HG03469 (cell line): ENCODE measurements around the gene CRISPLD2.
"Not testable (repeated sequence)": the region's sequence is repeated elsewhere in the genome, so short reads cannot be mapped to it uniquely, and the experiment has no call there.

ENCODE experiments used
- ATAC-seq: cut with Tn5 transposase; IDR thresholded peaks from one replicate; pipeline ENCODE4 v1.9.1; 2021; ENCODE audit warnings: mild to moderate bottlenecking, moderate library complexity, moderate number of reproducible peaks; ENCODE audit not compliant: unreplicated experiment

CRISPLD2 gene

DNA sequence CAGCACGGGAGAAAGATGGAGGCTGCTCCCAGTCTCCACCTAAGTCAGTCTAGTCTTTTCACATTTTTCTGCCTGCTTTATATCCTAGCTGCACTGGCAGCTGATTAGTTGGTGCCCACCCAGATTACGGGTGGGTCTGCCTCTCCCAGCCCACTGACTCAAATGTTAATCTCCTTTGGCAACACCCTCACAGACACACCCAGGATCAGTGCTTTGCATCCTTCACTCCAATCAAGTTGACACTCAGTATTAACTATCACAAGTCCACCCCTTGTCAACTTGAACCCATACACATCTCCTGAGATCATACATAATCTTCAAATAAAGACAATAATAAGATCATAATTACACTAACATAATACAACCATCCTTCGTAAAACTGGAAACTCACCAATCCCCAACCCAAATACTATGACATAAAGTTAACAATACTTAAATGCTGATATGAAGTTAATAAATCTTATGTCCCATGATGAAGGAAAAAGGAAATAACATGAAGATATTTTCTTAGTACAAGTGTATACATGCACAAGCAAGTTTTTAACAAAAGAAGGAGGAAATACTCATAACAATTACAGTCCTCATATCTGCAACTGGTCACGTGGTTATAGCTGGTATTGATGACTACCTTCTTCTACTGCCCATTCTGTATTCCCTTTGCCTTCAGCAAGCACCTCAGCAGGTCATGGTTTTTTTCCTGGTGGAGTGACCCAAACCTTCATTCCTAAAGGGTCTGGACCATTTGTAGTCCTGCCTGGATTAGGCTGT, 35.8 kb downstream of the CRISPLD2 start:
- ATAC-seq, result not testable (repeated sequence)

DNA sequence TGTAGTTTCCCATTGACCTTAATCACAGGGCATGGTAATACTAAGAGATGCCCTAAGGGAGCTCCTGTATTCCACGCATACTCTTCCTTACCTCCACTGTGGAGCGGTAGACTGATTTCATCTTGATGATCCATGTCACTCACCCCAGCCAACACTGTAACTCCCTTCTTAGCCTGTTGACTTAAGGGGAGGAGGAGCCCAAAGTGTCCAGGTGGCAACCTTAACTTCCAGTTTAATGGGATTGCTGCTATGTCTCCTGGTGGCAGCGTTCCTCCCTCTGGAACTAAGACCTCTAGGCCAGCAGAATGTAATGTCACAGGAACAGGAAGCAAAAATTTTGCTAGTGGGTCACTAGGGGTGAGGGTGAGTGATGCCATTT, 36.4 kb downstream of the CRISPLD2 start:
- ATAC-seq, result not testable (repeated sequence)

DNA sequence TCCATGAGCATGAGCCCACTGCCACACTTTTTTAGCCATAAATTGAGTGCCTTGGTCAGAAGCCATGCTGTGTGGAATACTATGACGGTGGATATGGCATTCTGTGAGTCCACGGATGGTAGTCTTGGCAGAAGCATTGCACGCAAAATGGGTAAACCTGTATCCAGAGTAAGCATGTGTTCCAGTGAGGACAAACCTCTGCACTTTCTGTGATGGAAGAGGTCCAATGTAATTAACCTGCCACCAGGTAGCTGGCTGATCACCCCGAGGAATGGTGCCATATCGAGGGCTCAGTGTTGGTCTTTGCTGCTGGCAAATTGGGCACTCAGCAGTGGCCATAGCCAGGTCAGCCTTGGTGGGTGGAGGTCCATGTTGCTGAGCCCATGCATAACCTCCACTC, 37.0 kb downstream of the CRISPLD2 start:
- ATAC-seq, result not testable (repeated sequence)

DNA sequence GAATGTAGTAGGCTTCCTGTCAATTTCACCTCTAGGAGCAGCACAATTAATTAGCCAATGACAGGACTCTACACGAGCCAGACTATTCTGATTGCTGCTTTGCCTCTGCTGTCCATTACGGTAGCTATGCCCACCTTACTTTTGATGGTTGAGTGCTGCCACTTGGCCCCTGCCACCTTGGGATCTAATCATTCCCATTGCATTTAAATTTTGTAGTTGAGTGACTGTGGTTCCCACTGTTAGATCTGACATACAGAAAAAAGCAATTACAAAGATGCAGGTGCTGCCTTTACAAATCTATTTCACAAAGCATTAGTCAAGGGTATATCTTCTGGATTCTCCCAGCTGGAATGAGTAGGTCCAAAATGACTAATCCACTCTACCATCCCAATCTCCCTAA, 39.9 kb downstream of the CRISPLD2 start:
- ATAC-seq, result no peak

DNA sequence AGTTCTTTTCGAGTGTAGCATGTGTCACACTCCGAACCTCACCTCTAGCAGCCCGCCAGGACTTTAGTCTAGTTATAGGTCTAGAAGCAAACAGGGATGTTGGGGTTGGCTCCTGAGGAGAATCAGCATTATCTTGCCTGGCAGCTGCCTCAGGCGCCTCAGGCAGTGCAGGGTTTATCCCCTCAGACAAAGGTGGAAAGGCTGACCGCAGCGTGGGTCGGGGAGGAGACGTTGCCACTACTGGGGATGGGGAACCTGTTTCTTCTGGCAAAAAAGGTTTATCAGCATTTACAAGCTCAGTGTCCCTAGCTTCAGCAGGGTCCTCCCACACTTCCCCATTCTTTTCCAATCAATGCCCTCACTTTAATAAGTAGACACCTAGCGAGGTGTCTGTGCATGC, 40.6 kb downstream of the CRISPLD2 start:
- ATAC-seq, result no peak

DNA sequence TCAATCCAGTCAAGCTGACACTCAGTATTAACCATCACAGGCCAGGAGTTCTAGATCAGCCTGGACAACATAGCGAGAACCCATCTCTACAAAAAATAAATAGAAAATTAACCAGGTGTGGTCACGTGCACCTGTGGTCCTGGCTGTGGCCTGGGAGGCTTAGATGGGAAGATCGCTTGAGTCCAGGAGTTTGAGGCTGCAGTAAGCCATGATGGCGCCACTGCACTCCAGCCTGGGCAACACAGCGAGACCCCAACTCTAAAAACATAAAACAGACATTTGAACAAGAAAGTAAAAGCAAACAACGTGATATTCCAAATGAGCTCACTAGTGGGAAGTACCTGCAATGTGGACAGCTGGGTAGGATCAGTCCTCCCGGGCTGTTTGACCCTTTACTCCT, 41.9 kb downstream of the CRISPLD2 start:
- no peak for ATAC-seq

DNA sequence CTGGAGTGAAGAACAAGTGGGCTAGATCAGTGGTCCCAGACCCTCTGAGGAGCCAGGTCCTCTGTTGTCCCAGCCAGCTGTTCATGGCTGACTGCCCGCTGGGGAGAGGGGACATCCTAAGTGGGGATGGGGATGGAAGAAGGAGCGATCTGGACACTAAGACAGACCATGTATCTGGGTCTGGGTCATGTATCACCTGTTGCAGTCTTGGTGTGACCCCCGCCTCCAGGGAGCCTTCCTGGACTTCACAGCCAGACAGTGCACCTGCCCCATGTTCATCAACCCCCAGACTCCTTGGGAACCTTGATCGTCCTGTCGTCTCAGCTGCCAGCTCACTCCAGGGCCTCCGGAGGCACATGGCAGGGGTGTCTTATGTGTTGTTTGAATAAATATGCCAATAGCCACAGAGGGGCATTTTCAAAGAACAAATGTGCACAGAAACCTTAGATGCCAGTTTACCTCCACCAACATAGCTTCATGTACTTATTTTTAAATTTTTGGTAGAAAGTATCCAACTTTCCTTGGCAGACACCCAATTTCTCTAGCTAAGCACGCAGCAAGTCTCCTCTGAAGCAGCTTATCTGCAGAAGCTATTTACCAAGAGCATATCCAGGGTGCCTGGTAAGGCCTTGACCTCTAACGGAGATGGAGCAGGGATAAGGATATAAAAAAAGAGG, 43.2 kb downstream of the CRISPLD2 start:
- ATAC-seq, result no peak

DNA sequence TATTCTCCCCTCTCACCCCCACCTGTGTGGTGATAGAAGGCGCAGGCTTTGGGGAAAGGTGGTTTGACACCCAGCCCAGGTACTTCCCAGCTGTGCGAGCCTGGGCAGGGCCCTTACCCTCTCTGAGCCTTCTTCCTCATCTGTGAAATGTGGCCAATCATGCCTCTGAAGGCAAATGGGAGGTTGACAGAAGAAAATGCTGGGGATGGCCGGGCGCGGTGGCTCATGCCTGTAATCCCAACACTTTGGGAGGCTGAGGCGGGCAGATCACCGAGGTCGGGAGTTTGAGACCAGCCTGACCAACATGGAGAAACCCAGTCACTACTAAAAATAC, 43.7 kb downstream of the CRISPLD2 start:
- ATAC-seq, result no peak

DNA sequence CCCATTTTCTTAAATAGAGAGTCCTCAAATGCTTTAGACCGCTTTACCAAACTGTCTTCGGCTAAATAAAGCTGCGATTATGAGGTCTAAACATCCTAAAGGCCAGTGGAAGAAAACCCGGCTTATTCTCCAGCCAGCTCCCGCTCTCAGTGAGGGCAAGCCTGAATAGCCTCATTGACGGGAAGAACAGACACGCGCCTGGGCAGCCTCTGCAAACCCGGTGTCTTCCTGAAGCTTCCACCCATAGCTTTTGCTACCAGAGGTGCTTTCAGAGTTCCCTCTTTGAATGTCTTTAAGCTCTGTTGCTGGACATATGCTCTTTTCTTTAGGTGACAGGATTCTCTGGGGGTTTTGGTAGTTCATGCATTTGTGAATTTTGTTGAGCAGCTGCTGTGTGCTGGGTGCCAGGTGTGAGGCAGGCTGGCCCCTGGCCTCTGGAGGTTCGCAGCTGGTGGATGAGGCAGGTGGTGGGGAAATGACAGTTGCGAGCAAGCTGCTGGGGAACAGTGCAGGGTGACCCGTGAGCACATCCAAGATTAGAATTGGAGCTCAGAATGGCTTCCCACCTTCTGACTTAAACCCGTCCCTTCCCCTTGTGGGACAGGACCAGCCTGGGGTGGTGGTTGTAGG, 44.7 kb downstream of the CRISPLD2 start:
- ATAC-seq, result no peak

DNA sequence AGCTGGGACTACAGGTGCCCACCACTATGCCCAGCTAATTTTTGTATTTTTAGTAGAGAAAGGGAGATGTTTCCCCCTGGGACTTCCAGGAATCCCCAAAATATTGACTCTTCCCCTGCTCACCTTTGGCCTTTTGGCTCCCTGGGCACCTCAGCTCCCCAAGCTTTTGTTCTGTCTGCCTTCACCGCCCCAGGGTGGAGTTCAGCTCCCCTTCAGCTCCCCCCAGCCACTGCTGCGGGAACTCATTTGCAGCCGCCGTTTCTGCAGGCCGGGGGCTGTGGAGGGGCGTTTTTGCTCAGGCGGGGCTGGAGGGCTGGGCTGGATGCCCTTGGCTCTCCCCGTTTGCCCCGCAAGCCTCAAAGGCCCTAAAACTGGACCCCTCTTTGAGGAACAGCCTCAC, 47.9 kb downstream of the CRISPLD2 start:
- no peak for ATAC-seq

DNA sequence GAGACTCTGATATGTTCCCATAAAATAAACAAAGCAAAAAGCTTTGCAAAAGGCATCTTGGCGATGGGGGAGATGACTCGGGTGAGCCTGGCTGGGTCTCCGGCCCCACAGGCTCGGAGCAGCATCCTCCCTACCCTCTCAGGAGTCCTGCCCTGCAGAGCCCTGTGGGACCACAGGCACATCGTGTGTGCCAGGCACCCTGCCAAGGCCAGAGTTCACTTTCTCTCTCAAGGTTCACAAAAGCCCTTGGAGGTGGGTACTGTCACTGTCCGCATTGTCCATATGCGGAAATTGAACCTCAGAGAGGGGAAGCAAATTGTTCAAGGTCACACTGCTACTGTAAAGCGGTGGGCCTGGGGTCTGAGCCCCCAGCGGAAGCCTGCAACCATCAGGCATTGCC, 48.5 kb downstream of the CRISPLD2 start:
- no peak for ATAC-seq

DNA sequence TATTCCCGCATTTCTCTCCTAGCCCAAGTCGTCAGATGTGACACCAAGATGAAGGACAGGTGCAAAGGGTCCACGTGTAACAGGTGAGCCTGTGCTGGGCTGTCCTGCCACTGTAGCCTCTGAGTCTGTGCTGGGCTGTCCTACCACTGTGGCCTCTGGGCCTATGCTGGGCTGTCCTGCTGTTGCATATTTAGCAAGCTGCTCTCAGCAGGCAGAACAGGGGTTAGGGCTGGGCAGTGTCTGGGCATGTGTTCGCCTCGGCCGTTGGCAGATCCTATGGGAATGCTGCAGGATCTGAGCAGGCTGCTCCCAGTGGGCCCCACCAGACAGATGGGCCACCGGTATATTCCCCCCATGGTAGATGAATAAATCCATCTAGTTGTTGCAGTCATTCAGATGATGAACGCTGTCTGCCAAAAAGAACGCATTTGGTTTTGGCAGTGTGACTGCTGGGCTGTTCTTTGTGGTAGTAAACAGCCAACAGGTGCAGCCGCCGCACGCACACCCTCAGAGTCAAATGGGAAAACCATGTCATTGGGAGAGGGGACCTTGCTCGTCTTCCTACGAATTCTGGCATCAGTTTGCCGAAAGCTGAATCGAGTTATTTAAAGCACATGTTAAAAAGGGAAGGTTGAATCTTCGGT, 49.2 kb downstream of the CRISPLD2 start:
- no peak for ATAC-seq

DNA sequence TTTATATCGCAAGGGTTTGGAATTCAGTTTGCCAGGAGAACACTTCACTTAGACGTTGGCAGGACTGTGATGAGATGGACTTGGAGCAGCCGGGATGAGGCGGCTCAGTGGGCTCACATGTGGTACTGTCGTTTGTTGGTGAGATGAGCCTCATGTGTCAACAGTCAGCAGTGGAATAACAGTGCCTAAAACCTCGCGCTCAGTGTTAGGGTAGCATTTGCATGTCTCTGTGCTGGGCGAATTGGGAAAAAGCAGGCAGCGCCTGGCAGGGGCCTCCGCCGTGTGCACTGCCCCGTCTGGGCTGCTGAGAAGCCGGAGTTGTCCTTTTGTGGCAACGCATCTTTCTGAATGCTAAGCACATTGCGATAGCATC, 49.7 kb downstream of the CRISPLD2 start:
- no peak for ATAC-seq

DNA sequence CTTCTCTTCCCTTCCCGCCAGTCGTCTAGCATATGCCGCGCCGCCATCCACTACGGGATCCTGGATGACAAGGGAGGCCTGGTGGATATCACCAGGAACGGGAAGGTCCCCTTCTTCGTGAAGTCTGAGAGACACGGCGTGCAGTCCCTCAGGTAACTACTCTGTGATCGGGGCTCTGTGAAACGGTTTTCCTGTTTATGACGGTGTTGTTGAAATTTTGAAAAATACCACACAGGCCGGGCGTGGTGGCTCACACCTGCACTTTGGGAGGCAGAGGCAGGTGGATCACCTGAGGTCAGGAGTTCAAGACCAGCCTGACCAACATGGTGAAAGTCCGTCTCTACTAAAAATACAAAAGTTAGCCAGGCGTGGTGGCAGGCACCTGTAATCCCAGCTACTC, 53.2 kb downstream of the CRISPLD2 start:
- ATAC-seq, result not testable (repeated sequence)

DNA sequence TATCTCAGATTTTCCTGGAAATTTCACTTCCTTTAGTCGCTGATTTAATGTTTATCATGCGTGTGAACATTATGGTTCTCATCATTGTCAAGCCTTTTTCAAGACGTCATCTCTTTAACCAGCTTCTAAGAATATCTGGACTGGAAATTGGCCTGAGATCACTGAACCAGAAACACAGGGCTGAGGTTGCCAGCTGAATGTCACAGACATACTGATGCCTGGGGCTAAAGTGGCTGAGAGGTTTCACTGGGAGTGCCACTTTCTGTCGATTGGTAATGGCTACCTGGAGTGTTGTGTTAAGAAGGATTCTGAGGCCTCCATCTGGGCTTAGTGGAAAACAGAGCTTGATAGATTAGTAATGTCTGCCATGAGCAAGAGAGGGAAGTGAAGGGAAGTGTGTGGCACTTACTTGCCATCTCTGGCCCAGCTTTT, 54.2 kb downstream of the CRISPLD2 start:
- ATAC-seq, result no peak

DNA sequence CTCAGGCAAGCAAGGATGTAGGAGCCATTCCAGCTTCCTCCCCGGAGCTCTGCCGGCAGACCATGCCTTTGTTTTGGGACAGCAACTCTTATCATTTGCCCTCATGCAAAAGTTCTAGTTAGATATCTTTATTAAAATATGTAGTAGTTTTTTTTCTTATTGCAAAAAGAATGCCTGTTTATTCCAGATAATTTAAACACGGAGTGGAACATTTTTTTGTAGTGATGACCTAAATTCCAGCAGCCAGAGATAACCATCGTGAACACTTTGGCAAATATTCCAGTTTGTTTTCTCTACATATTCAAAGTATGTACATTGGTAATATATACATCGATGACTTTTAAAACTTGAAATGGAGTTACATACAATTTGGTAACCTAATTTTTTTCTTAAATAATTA, 54.8 kb downstream of the CRISPLD2 start:
- ATAC-seq, result no peak

DNA sequence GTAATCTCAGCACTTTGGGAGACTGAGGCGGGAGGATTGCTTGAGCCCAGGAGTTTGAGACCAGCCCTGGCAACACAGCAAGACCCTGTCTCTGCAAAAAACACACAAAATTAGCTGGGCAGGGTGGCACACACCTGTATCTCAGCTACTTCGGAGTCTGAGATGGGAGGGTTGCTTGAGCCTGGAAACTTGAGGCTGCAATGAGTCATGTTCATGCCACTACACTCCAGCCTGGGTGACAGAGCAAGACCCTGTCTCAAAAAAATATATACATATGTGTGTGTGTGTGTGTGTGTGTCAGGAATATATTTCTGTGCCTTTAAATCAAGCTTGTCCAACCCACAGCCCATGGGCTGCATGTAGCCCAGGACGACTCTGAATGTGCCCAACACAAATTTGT, 55.2 kb downstream of the CRISPLD2 start:
- ATAC-seq, result no peak

DNA sequence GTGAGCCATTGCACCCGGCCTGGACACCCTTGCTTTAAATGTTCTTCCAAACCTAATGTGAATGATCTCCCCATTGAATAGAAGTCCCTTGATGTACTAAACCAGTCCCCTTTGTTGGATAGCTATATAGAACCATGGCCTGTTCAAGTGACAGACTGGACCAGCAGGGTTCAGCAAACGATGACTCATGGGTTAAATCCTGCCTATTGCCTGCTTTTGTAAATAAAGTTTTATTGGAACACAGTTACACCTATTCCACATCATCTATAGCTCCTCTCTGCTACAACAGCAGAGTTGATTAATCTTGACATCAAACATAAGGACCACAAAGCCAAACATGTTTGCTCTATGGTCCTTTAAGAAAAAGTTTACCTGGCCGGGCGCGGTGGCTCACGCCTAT, 56.1 kb downstream of the CRISPLD2 start:
- no peak for ATAC-seq

DNA sequence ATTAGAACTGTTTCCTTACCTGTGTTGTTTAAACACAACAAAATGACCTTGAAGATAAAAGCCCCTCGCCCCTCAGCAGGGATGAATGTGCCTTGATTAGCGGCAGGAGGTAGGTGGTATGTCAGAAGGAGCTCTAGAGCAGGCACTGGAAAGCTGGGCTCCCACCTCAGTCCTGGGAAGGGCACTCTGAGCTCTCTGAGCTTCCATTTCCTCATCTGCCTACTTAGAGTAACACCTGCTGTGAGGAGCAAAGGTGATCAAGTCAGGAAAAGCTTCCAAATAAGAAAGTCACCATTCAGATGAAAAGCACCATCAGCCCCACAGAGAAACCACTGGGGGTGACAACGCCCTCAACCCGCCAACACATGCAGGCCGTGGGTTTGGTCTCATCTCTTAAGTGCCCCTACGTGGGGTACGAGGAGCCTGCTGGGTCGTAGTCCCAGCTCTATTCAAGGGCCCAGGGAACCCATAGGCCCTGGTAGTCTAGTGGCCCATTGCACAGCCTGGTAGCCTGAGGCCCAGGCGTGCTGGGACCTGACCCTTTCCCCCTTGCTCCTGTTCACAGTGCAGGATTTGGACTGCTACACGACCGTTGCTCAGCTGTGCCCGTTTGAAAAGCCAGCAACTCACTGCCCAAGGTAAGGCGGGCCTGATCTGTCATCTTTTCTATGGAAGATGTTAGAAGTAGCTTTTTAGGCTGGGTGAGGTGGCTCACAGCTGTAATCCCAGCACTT, 57.3 kb downstream of the CRISPLD2 start:
- no peak for ATAC-seq

DNA sequence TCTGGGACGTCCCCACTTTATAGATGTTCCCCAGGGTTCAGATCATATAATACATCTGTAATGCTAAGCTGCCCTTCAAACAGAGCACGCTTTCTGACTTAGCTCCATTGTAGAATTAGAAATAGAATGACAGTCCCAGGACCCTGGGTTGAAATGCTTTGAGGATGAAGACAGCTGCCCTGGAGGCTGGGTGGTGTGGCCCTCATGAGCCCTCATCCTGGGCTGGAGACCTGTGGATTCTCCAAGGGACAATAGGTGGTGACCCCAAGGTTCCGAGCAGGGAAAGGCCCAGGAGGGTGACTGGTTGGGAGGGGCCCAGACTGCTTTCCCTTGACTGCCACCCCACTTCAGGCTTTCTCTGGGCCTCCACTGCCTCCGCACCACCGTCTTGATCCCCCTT, 59.0 kb downstream of the CRISPLD2 start:
- no peak for ATAC-seq
